ENCODE data around the gene ATOX1.

The ATOX1 gene

GRCh38 chr5:151766975-151767374 is 8.5 kb upstream of the ATOX1 start:
- DNase-seq = no peak

GRCh38 chr5:151764801-151765200 is 6.4 kb upstream of the ATOX1 start:
- no peak for DNase-seq

DNA sequence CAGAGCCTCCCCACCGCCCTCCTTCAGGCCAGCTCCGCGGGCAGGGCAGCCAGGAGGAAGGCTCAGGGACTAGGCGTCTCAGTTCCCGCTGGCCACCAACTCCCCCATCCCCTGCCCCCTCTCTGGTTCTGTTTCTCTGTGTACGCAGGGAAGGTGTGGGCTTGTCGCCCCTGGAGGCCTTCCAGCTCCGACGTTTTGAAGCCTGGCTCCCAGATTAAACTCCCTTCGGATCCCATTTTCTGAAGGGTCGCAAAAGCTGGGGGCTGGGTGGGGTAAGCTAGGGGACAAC is 346 bp downstream of the ATOX1 start:
- no peak for DNase-seq

DNA sequence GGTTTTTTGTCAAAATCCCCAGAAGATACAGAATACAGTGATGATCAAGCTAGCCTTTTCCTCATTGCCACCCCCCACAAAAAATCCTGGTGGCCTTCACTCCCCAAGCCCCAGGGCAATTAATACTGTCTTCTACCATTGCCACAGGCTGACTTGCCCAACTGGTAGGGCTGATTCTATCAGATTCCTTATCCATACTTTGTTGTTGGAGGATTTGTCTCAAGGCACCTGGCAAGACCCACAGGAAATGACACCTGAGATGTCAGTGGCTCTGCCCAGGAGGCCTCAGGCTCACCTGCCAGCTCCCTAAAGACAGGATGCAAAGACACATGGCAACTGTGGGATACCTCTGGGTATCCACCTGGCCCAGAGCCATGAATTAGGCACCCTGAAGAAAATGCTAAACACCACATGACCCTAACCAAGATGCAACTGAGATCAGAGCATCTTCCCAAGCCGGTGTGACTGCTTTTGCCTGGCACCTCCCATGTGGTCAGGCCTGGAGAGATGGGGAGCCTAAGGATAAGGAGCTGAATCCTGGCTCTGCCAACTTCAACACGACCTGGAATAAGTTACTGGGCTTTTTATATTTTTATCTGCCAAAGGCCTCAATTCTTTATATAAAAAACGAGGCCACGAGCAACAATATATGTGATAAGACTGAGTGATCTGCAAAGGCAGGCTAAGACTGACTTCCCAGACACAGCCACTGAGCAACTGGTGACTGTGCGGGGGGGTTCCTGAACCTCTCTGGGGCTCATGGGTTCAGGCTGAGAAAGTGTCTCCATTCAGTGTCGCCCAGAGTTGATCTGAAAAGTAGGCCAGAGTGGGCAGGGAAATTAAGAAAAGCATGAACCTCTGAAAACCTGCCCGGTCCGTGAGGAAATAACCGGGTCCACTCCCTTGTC is 944 bp downstream of the ATOX1 start:
- no peak for DNase-seq

DNA sequence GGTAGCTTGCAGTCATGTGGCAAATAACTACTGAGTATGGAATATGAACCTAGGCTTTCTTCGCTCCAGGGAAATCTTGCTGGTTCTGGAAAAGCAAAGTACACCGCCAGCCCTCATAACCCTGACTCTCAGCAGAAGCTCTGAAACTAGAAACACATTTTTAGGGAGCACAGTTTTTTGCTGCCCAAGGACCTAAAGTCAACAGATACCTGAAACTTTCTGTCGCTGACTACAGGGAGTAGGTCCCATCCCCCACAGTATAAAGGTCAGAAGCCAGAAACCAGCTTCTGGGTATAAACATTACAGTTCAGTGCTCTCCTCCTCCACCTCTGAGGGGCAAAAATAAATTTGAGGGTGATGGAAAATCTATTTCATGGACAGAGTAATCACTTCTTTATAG is 3.0 kb downstream of the ATOX1 start:
- no peak for DNase-seq

DNA sequence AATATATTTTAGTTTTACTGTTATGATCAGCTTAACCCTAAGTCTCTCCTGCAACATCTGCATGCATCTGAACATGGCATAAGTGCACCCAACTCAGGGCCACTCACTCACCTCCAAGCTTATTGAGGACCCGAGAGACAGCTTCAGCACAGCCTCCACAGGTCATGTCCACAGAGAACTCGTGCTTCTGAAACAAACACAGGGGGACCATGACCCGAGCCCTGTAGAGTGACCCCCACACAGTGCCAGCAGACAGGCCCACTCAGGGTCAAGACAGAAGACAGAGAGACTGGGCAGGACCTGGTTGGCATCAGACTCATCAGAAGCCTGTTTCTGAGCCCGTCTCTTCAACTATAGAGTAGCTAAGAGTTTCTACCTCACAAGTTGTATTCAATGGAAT is 6.8 kb downstream of the ATOX1 start:
- DNase-seq = no peak

DNA sequence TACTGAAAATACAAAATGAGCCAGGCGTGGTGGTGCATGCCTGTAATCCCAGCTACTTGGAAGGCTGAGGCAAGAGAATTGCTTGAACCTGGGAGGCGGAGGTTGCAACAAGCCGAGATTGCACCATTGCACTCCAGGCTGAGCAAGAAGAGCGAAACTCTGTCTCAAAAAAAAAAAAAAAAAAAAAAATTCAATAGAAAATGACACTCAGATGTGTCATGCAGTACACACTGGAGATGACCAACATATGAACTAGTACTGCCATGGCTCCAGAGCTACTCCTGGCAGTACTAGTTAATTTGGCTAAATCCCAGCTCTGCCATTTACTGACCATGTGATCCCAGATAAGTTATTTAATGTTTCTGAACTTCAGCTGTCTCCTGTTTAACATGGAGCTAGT is 7.3 kb downstream of the ATOX1 start:
- DNase-seq = no peak

GRCh38 chr5:151750121-151750520 is 8.3 kb downstream of the ATOX1 start:
- DNase-seq = no peak

DNA sequence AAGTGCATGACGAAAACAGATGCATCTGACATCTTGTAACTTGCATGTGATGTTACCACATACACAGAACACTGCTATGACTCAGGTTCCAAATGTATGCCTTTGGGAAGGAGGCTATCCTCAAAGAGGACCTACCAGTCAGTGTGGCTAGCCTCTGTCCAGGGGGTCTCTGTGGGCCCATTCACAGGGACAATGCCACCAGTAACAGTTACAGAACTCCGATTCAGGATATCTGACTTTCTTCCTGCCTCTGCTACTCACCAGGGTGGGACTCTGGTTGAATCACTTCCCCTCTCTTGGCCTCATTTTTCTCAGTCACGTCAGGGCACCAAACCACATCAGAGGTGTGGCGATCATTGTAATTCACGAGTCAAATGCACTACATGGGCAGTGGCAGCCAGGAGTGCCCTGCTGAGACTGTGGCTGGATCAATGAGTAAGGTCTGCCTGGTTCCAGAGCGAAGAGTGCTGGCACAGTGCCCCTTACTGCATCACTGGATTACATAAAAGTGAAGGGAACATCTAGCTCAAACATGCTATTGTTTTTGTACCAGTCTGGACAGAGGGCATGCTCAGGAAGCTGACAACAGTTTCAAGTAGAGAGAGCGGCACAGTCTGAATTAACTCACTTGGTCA is 13.2 kb downstream of the ATOX1 start:
- DNase-seq = no peak

GRCh38 chr5:151743530-151743929 is 14.9 kb downstream of the ATOX1 start:
- no peak for DNase-seq

GRCh38 chr5:151742870-151743294 is 15.5 kb downstream of the ATOX1 start:
- DNase-seq = peak in 1 of 2 experiments; percentile 46

- DNase-seq = no peak
Measured at GRCh38 chr5:151741678-151742423, 16.6 kb downstream of the ATOX1 start.

GRCh38 chr5:151740958-151741373 is 17.5 kb downstream of the ATOX1 start:
- no peak for DNase-seq

DNA sequence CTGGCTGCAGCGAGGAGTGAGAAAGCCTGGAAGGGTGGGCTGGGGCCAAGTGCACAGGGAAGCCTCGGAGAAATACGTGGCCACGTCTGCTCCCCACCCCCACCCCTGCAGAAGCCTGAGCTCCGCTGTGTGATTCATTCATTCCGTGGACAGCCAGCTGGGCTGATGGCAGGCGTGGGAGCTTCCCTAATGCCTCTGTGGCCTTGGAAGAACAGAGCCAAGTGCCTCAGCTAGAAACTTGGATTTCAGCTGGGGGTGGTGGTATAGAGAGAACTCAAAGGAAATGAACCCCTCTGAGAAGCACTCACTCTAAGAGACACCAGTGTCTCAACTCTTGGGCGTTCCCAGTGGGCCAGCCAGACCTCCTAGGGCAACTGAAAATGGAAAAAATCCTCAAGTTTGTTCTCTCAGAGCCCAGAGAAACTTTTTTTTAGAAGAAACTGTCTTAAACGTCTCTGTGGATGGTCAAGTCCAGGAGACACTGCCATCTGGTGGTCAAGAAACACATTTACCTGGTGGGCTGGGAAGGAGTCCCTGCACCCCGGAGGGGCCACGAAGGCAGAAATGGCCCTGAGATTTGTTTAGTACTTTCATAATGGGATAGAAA is 18.0 kb downstream of the ATOX1 start:
- peak in 1 of 2 experiments; percentile 14 for DNase-seq

DNA sequence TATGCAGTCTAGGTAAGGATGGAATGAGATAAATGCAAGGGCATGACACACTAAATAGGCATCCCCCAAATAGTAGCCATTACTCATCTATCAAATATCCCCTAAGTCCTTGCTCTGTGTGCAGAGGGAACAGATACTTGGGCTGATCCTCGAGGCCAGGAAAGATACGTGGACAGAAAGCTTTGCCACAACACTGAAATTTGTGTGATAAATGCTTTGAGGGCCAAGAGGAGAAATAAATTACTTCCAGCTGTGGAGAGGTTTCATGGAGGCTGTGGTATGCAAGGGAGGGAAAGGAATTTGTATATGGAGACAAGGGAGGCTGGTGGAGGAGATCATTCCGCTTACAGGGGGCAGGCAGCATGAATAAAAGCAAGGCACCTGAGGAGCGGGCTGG is 18.5 kb downstream of the ATOX1 start:
- DNase-seq = no peak

GRCh38 chr5:151739395-151739794 is 19.0 kb downstream of the ATOX1 start:
- no peak for DNase-seq

DNA sequence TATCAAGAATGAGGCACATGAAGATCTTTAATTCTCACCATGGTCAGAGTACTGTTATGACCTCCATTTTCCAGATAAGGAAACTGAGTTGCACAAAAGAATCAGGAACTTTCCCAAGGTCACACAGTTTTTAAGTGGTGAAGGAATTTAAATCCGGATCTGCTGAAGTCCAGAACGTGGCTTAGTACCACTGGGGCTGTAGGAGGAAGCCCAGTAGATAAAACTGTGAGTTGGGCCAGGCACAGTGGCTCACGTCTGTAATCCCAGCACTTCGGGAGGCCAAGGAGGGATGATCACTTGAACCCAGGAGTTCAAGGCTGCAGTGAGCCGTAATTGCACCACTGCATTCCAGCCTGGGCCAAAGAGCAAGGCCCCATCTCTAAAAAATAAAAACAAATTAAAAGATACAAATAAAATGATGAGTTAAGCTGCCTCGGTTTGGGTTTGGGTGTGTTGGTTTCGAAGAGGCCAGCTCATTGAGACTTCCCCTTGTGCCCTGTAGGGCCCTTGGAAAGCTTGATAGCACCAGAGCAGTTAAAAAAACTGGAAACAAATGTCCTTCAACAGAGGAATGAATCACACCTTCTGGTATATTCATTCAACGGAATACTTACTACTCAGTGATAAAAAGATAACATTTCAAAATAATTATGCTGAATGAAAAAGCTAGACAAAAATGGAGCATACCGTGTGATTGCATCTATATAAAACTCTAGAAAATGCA is 20.1 kb downstream of the ATOX1 start:
- no peak for DNase-seq

DNA sequence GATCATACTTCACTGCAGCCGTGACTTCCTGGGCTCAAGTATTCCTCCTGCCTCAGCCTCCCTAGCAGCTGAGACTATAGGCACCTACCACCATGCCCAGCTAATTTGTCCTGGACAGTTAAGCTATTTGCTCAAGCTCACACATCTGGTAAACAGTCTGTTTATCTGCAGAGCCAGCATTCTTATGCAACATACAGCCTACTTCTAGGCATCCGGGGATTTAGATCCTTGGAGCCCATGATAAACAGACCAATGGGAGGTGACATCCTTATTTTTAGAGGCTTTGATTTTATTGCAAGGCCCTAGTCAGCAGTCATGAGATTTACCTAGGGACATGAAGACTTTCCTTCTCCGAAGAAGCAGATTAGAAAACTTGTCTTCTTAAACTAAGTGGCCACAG is 21.0 kb downstream of the ATOX1 start:
- DNase-seq = no peak

- DNase-seq = no peak
Measured at GRCh38 chr5:151735646-151736045, 22.8 kb downstream of the ATOX1 start.

DNA sequence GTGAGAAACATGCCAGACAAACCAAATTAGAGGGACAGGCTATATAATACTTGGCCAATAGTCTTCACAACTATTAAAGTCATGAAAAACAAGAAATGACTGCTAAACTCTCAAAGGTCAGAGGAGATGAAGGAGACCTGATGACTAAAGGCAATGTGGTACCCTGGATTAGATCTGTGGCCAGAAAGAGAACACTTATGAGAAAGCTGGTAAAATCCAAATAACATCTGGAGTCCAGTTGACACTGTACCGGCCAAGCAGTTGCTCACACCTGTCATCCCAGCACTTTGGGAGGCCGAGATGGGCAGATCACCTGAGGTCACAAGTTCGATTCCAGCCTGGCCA is 24.4 kb downstream of the ATOX1 start:
- DNase-seq = no peak

DNA sequence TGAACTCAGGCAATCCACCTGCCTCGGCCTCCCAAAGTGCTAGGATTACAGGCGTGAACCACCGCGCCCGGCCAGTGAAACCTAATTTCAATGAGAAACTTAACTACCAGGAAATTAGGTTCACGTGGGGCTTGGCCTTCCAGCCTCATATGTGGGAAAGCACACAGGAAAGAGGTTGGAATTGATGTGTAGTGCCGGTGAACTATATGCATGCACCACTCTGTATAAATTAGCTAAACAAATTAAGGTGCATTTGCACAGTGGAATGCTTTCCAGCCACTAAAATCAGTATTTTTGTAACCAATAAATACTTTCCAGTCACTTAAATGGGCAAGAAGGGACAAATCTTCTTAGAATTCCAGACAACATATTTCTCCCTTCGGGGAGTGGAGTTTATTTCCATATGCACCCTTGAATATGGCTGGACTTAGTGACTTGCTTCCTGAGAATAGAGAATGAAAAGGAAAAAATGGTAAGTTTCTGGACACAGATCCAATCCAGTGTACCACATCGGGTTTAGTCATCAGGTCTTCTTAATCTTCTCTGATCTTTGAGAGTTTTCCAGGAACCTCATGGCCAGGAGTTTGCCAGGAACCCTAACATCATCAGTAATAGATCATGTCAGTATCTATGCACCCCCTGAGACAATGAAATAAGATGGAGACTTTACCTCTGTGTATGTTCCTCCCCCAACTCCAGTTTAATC is 24.9 kb downstream of the ATOX1 start:
- DNase-seq = no peak

GRCh38 chr5:151730381-151730780 is 28.1 kb downstream of the ATOX1 start:
- no peak for DNase-seq

All from cerebellar nuclear complex (tissue), 1 donor.